ENCODE results near the gene HMGN1.

DNA sequence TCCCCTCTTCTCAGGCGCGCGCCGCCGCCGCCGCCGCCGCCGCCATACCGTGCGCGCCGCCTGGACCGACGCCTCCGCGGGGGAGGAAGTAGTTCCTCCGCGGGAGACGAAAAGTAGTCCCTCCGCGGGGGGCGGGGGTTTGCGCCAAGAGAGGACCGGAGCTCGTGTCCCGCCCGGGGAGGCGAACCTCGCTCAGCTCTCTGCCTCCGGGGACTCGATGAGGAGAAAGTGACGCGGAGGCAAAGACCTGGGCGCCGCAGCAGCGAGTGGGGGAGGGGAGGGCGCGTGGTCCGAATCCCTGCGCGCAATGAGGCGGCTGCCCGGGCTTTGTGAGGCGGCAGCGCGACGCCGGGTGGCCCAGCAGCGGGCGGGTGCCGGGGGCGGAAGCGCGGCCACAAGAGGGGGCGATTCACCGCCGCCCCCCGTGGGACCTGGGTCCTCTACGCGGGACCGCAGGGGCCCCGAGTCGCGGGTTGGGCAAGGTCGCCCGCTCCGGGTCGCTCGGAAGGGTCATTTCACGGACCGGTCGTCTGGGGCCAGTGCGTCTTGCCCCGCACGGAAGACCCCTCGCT lies 35.2 kb downstream of the HMGN1 start, which contains the start of gene BRWD1:
- TF ChIP-seq POLR2AphosphoS5 (IDR thresholded peaks at IDR 0.05; ENCODE audit: low read depth) = peak; percentile 67
- TF ChIP-seq, protein P1, sequence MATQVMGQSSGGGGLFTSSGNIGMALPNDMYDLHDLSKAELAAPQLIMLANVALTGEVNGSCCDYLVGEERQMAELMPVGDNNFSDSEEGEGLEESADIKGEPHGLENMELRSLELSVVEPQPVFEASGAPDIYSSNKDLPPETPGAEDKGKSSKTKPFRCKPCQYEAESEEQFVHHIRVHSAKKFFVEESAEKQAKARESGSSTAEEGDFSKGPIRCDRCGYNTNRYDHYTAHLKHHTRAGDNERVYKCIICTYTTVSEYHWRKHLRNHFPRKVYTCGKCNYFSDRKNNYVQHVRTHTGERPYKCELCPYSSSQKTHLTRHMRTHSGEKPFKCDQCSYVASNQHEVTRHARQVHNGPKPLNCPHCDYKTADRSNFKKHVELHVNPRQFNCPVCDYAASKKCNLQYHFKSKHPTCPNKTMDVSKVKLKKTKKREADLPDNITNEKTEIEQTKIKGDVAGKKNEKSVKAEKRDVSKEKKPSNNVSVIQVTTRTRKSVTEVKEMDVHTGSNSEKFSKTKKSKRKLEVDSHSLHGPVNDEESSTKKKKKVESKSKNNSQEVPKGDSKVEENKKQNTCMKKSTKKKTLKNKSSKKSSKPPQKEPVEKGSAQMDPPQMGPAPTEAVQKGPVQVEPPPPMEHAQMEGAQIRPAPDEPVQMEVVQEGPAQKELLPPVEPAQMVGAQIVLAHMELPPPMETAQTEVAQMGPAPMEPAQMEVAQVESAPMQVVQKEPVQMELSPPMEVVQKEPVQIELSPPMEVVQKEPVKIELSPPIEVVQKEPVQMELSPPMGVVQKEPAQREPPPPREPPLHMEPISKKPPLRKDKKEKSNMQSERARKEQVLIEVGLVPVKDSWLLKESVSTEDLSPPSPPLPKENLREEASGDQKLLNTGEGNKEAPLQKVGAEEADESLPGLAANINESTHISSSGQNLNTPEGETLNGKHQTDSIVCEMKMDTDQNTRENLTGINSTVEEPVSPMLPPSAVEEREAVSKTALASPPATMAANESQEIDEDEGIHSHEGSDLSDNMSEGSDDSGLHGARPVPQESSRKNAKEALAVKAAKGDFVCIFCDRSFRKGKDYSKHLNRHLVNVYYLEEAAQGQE (IDR thresholded peaks at IDR 0.05; ENCODE audit: insufficient replicate concordance, low read depth) = peak; percentile 46
- TF ChIP-seq, protein P2, sequence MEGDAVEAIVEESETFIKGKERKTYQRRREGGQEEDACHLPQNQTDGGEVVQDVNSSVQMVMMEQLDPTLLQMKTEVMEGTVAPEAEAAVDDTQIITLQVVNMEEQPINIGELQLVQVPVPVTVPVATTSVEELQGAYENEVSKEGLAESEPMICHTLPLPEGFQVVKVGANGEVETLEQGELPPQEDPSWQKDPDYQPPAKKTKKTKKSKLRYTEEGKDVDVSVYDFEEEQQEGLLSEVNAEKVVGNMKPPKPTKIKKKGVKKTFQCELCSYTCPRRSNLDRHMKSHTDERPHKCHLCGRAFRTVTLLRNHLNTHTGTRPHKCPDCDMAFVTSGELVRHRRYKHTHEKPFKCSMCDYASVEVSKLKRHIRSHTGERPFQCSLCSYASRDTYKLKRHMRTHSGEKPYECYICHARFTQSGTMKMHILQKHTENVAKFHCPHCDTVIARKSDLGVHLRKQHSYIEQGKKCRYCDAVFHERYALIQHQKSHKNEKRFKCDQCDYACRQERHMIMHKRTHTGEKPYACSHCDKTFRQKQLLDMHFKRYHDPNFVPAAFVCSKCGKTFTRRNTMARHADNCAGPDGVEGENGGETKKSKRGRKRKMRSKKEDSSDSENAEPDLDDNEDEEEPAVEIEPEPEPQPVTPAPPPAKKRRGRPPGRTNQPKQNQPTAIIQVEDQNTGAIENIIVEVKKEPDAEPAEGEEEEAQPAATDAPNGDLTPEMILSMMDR (IDR thresholded peaks at IDR 0.05; ENCODE audit: insufficient read depth, low read length) = no peak

All from HL-60 (cell line).